ENCODE data around the gene NIN.

The NIN gene

DNA sequence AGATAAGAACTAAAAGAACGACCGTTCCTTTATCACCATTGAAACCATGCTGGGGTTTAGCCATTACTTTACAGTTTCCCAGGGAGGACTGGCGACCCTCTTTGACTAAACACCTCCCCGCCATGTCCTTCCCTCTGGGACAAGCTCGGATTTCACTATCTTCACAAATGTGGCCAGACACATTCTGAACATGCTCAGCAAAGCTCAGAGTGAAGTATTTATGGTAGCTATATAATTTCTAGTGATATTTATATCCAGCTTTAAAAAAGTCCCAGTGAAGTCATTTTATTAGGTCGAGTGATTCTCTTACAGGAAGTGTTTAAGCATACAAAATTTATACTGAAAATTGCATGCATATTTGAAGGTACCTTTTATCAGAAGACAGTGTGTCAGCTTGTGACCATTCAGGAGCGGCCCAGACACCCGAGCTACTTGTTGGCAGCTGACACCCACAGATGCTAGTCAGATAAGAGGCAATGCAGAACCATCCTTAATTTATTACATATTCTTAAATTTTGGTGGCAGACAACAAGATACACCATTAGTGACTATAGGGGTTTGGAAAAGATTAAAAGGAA, 36.8 kb downstream of the NIN start:
- H3K23ac ChIP-seq (ENCODE audit: low read length) = no peak overlapping the region
- H3K18ac ChIP-seq (ENCODE audit: low read length) = no peak overlapping the region
- H3K79me2 ChIP-seq (ENCODE audit: control insufficient read depth, insufficient read depth, low read length) = no peaks in the 10 kb centered on the region
- H3K4me3 ChIP-seq (ENCODE audit: low read length) = no peak overlapping the region
- H2BK120ac ChIP-seq (ENCODE audit: low read depth, low read length) = no peak overlapping the region
- H4K8ac ChIP-seq (ENCODE audit: low read depth, low read length) = no peak overlapping the region
- WGBS (ENCODE audit: extremely low coverage, insufficient coverage, low lambda C conversion rate) = no CpG with 5 or more reads among the region's 8 CpGs
- H3K56ac ChIP-seq (ENCODE audit: low read length) = no peak overlapping the region
- no peak for DNase-seq
- no peak overlapping the region for H3K4me2 ChIP-seq (ENCODE audit: low read length)
- H3K27me3 ChIP-seq (ENCODE audit: insufficient read depth, low read length, poor library complexity) = no peaks in the 10 kb centered on the region
- H3K36me3 ChIP-seq (ENCODE audit: control insufficient read depth, insufficient read depth, low read length) = no peaks in the 10 kb centered on the region
- H2AK5ac ChIP-seq (ENCODE audit: low read length) = no peak overlapping the region
- no peak overlapping the region for H2BK15ac ChIP-seq (replicated peaks; ENCODE audit: low read depth)
- no peak overlapping the region for H3K27ac ChIP-seq (ENCODE audit: low read depth, low read length)
- H4K5ac ChIP-seq (ENCODE audit: low read length) = no peak overlapping the region
- H3K4me1 ChIP-seq (ENCODE audit: control insufficient read depth, low read depth, low read length) = peaks cover 8% of the 10 kb centered on the region
- H3K79me1 ChIP-seq (ENCODE audit: low read length) = no peaks in the 10 kb centered on the region
- no peak overlapping the region for H3K9ac ChIP-seq (ENCODE audit: low read length)
- H2BK5ac ChIP-seq (ENCODE audit: low read length) = no peak overlapping the region
- no peak overlapping the region for H3K4ac ChIP-seq (ENCODE audit: low read depth, low read length)

DNA sequence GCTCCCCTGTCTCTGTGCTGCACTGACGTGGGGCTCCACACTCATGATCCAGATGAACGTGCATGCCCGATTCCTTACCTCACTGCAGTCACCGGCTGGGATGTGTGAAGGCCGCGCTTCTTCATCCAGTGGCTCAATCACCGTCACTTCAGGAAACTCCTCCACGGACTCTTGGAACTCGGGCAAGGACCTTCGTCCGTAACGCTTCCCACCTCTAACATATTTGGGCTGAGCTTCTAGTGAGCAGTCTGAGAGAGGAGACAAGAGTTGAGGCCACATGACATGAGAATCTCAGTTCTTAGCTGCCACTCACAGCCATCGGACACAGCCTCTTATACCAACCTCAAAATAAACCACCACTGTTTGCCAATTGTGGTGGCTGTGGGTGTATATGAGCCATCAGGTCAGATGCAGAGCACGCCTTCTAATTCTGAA, 38.3 kb downstream of the NIN start:
- Histone ChIP-seq H3K36me3 (ENCODE audit: control insufficient read depth, insufficient read depth, low read length) (no peaks in the 10 kb centered on the region), H2BK15ac (replicated peaks; ENCODE audit: low read depth) (no peak overlapping the region), H3K18ac (ENCODE audit: low read length) (no peak overlapping the region), H3K4me2 (ENCODE audit: low read length) (no peak overlapping the region), H3K79me1 (ENCODE audit: low read length) (no peaks in the 10 kb centered on the region), H4K8ac (ENCODE audit: low read depth, low read length) (no peak overlapping the region), H3K27ac (ENCODE audit: low read depth, low read length) (no peak overlapping the region), H3K9ac (ENCODE audit: low read length) (no peak overlapping the region), H2AK5ac (ENCODE audit: low read length) (no peak overlapping the region), H3K4ac (ENCODE audit: low read depth, low read length) (no peak overlapping the region), H3K23ac (ENCODE audit: low read length) (no peak overlapping the region), H3K4me3 (ENCODE audit: low read length) (no peak overlapping the region), H4K5ac (ENCODE audit: low read length) (no peak overlapping the region), H3K4me1 (ENCODE audit: control insufficient read depth, low read depth, low read length) (peaks cover 3% of the 10 kb centered on the region), H2BK5ac (ENCODE audit: low read length) (no peak overlapping the region), H3K27me3 (ENCODE audit: insufficient read depth, low read length, poor library complexity) (no peaks in the 10 kb centered on the region), H3K56ac (ENCODE audit: low read length) (no peak overlapping the region), H2BK120ac (ENCODE audit: low read depth, low read length) (no peak overlapping the region), H3K79me2 (ENCODE audit: control insufficient read depth, insufficient read depth, low read length) (no peaks in the 10 kb centered on the region)
- no peak for DNase-seq
- no CpG with 5 or more reads among the region's 14 CpGs for whole genome bisulfite sequencing (ENCODE audit: extremely low coverage, insufficient coverage, low lambda C conversion rate)

DNA sequence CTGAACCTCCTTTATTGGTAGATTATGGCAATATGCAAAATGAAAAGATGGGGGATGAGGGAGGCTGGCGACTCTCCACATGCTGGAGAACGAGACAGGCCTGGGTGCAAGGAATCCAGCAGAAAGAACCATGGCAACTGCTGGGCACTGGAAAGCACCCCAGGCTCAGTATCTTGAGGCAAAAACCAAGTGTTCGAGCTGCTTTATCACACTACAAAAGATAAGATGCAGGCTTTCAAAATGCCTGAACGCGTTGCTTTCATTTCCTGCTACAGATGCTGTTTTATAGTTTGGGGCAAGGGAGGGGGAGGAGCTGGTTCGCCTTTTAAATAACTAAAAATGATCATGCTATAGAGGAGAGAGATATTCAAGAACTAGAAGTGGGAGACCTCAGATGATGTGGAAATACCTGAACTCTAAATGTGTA, 38.9 kb downstream of the NIN start:
- Histone ChIP-seq H2BK120ac (ENCODE audit: low read depth, low read length) (no peak overlapping the region), H3K18ac (ENCODE audit: low read length) (no peak overlapping the region), H3K4me1 (ENCODE audit: control insufficient read depth, low read depth, low read length) (no peaks in the 10 kb centered on the region), H4K5ac (ENCODE audit: low read length) (no peak overlapping the region), H3K9ac (ENCODE audit: low read length) (no peak overlapping the region), H3K79me2 (ENCODE audit: control insufficient read depth, insufficient read depth, low read length) (no peaks in the 10 kb centered on the region), H2BK5ac (ENCODE audit: low read length) (no peak overlapping the region), H3K23ac (ENCODE audit: low read length) (no peak overlapping the region), H3K36me3 (ENCODE audit: control insufficient read depth, insufficient read depth, low read length) (no peaks in the 10 kb centered on the region), H3K27me3 (ENCODE audit: insufficient read depth, low read length, poor library complexity) (no peaks in the 10 kb centered on the region), H3K4ac (ENCODE audit: low read depth, low read length) (no peak overlapping the region), H3K27ac (ENCODE audit: low read depth, low read length) (no peak overlapping the region), H3K56ac (ENCODE audit: low read length) (no peak overlapping the region), H3K4me2 (ENCODE audit: low read length) (no peak overlapping the region), H3K4me3 (ENCODE audit: low read length) (no peak overlapping the region), H3K79me1 (ENCODE audit: low read length) (no peaks in the 10 kb centered on the region), H4K8ac (ENCODE audit: low read depth, low read length) (no peak overlapping the region), H2BK15ac (replicated peaks; ENCODE audit: low read depth) (no peak overlapping the region), H2AK5ac (ENCODE audit: low read length) (no peak overlapping the region)
- WGBS (ENCODE audit: extremely low coverage, insufficient coverage, low lambda C conversion rate) = no CpG with 5 or more reads among the region's 6 CpGs
- DNase-seq = no peak

DNA sequence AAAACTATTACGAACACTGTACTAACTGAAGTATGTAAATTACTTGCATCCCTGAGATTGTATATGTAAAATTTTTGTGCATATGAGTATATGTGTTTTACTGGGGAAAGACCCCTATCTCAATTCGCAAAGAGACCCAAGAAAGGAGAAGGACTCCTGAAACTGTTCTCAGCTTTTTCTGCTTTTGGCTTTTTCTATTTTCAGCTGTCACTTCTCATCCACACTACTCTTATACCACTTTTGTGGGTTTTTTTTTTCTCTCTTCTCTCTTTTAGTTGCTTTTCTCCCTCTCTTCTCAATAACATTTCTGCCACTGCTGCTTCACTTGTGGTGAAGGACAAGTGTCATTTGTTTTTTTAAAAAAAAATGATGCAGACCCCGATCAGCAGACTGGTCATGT, 39.8 kb downstream of the NIN start:
- no peak overlapping the region for H2BK15ac ChIP-seq (replicated peaks; ENCODE audit: low read depth)
- H3K23ac ChIP-seq (ENCODE audit: low read length) = no peak overlapping the region
- H3K79me1 ChIP-seq (ENCODE audit: low read length) = no peaks in the 10 kb centered on the region
- no peak overlapping the region for H3K4me2 ChIP-seq (ENCODE audit: low read length)
- no peak overlapping the region for H3K4ac ChIP-seq (ENCODE audit: low read depth, low read length)
- no CpG with 5 or more reads among the region's 3 CpGs for WGBS (ENCODE audit: extremely low coverage, insufficient coverage, low lambda C conversion rate)
- no peak overlapping the region for H2AK5ac ChIP-seq (ENCODE audit: low read length)
- H3K79me2 ChIP-seq (ENCODE audit: control insufficient read depth, insufficient read depth, low read length) = no peaks in the 10 kb centered on the region
- H4K5ac ChIP-seq (ENCODE audit: low read length) = no peak overlapping the region
- DNase-seq = no peak
- no peaks in the 10 kb centered on the region for H3K27me3 ChIP-seq (ENCODE audit: insufficient read depth, low read length, poor library complexity)
- H3K4me1 ChIP-seq (ENCODE audit: control insufficient read depth, low read depth, low read length) = no peaks in the 10 kb centered on the region
- no peak overlapping the region for H4K8ac ChIP-seq (ENCODE audit: low read depth, low read length)
- H3K27ac ChIP-seq (ENCODE audit: low read depth, low read length) = no peak overlapping the region
- no peak overlapping the region for H2BK5ac ChIP-seq (ENCODE audit: low read length)
- H3K9ac ChIP-seq (ENCODE audit: low read length) = no peak overlapping the region
- no peaks in the 10 kb centered on the region for H3K36me3 ChIP-seq (ENCODE audit: control insufficient read depth, insufficient read depth, low read length)
- H3K56ac ChIP-seq (ENCODE audit: low read length) = no peak overlapping the region
- no peak overlapping the region for H3K4me3 ChIP-seq (ENCODE audit: low read length)
- no peak overlapping the region for H3K18ac ChIP-seq (ENCODE audit: low read length)
- no peak overlapping the region for H2BK120ac ChIP-seq (ENCODE audit: low read depth, low read length)

DNA sequence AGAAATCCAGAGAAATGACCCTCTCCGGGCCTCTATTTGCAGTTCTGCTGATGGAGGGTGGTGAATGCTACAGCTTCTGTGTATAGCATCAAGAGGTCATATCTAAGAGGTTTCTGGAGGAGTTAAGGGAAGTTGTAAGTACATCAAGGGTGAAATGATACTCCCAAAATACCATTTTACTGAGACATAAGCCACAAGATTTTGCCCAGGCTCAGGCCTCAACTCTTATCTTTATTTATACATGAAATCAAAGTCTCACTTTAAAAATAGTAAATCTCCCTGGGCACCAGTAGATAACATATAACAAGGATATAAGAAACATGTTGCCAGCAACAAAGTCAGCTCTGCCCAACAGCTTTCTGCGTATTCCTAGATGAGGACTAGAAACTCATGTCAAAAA, 40.4 kb downstream of the NIN start:
- Histone ChIP-seq H3K4me3 (ENCODE audit: low read length) (no peak overlapping the region), H4K5ac (ENCODE audit: low read length) (no peak overlapping the region), H3K4me2 (ENCODE audit: low read length) (no peak overlapping the region), H2BK5ac (ENCODE audit: low read length) (no peak overlapping the region), H3K18ac (ENCODE audit: low read length) (no peak overlapping the region), H3K79me1 (ENCODE audit: low read length) (no peaks in the 10 kb centered on the region), H2BK120ac (ENCODE audit: low read depth, low read length) (no peak overlapping the region), H3K79me2 (ENCODE audit: control insufficient read depth, insufficient read depth, low read length) (no peaks in the 10 kb centered on the region), H4K8ac (ENCODE audit: low read depth, low read length) (no peak overlapping the region), H2BK15ac (replicated peaks; ENCODE audit: low read depth) (no peak overlapping the region), H3K27me3 (ENCODE audit: insufficient read depth, low read length, poor library complexity) (no peaks in the 10 kb centered on the region), H3K4ac (ENCODE audit: low read depth, low read length) (no peak overlapping the region), H2AK5ac (ENCODE audit: low read length) (no peak overlapping the region), H3K4me1 (ENCODE audit: control insufficient read depth, low read depth, low read length) (peaks cover 3% of the 10 kb centered on the region), H3K56ac (ENCODE audit: low read length) (no peak overlapping the region), H3K36me3 (ENCODE audit: control insufficient read depth, insufficient read depth, low read length) (no peaks in the 10 kb centered on the region), H3K23ac (ENCODE audit: low read length) (no peak overlapping the region), H3K27ac (ENCODE audit: low read depth, low read length) (no peak overlapping the region), H3K9ac (ENCODE audit: low read length) (no peak overlapping the region)
- DNase-seq = no peak
- WGBS (ENCODE audit: extremely low coverage, insufficient coverage, low lambda C conversion rate) = no CpG with 5 or more reads among the region's 2 CpGs

DNA sequence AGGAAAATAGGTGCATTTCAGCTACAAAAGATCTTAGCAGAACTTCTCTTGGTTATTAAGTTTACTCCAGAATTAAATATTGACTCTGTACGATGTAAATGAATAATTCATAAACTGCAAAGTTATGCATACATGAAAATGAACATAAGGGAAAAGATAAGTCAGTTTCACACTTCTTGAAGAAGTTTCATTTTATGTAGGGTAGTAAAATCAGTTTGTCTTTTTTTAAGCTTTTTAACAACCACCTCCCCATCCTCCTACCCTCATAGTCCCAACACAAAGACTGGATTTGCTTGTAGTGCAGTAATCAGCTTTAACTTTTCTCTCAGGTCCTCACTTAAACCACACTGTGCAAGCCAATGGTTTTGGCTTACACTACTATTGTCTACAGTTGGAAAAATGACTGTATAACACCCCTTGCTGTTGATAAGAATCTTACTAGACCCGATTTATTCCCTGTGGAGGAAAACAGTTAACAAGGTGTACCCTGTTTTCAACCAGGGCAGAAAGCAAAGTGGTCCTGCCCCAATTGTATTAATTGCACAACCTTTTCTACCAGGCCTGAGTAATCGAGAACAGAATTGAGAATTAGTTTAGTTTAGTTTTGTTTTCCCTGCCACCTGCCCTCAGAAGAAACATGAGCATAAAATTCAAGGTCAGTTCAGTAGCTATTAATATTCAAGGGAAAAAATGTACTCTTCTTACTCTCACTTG, 44.1 kb downstream of the NIN start:
- no CpG with 5 or more reads among the region's 3 CpGs for WGBS (ENCODE audit: extremely low coverage, insufficient coverage, low lambda C conversion rate)
- no peak overlapping the region for H3K27ac ChIP-seq (ENCODE audit: low read depth, low read length)

More for the DNA sequence above, 44.1 kb downstream of the NIN start:
- Histone ChIP-seq H3K23ac (ENCODE audit: low read length) (no peak overlapping the region), H3K79me1 (ENCODE audit: low read length) (no peaks in the 10 kb centered on the region), H2BK5ac (ENCODE audit: low read length) (no peak overlapping the region), H3K36me3 (ENCODE audit: control insufficient read depth, insufficient read depth, low read length) (no peaks in the 10 kb centered on the region), H3K9ac (ENCODE audit: low read length) (no peak overlapping the region), H3K4me2 (ENCODE audit: low read length) (no peak overlapping the region), H3K4ac (ENCODE audit: low read depth, low read length) (no peak overlapping the region), H3K18ac (ENCODE audit: low read length) (no peak overlapping the region), H3K56ac (ENCODE audit: low read length) (no peak overlapping the region), H3K4me3 (ENCODE audit: low read length) (no peak overlapping the region), H3K27me3 (ENCODE audit: insufficient read depth, low read length, poor library complexity) (no peaks in the 10 kb centered on the region), H2BK120ac (ENCODE audit: low read depth, low read length) (no peak overlapping the region), H3K4me1 (ENCODE audit: control insufficient read depth, low read depth, low read length) (peaks cover 7% of the 10 kb centered on the region), H2AK5ac (ENCODE audit: low read length) (no peak overlapping the region), H4K8ac (ENCODE audit: low read depth, low read length) (no peak overlapping the region), H3K79me2 (ENCODE audit: control insufficient read depth, insufficient read depth, low read length) (no peaks in the 10 kb centered on the region), H4K5ac (ENCODE audit: low read length) (no peak overlapping the region), H2BK15ac (replicated peaks; ENCODE audit: low read depth) (peak overlapping the region; percentile 23)
- DNase-seq = no peak

Data from mesendoderm (in vitro differentiated cells).